Testis (tissue), 2 donors: Measurements from ENCODE around the gene GRIK4.

Experiments
- CTCF ChIP-seq, 3 experiments: fragments of 450-650 bp in 2 of 3; fragments of 200-600 bp in 1 of 3; sonication (generic) in 1 of 3; IDR thresholded peaks; one replicate each; pipeline ENCODE4 v1.5.1; 2016 to 2019; ENCODE audit warnings: antibody characterized with exemption in 3 of 3, mild to moderate bottlenecking in 2 of 3, moderate library complexity in 1 of 3
- POLR2A ChIP-seq: fragments of 450-650 bp; IDR thresholded peaks from one replicate; pipeline ENCODE4 v1.6.1; 2017; ENCODE audit warnings: antibody characterized with exemption, mild to moderate bottlenecking, moderate library complexity

GRCh38 chr11:120635136-120635810, 123.7 kb downstream of the GRIK4 start:
- TF ChIP-seq CTCF (IDR thresholded peaks at IDR 0.05) (no peak), POLR2A (no peak)
